Caco-2 (cell line): Measurements from ENCODE around the gene BAZ2A. TPM values are rescaled to one million over a fixed set of nuclear protein-coding genes. Genes with fewer than 3 reads are reported as not detected.

Experiments
- BruUV-seq: library from RNA; stranded (reverse); fragments of 400-500 nt; replicated peaks from 2 replicates; lab custom pipeline; 2021; lab: Mats Ljungman, UMichigan
- CTCF ChIA-PET: fragments of 300-600 bp; sonication (Branson Sonifier 250); formaldehyde crosslinking; loops from one replicate; lab custom pipeline; 2022; ENCODE audit warnings: antibody characterized with exemption; lab: Charles Lee
- POLR2A ChIA-PET: fragments of 300-600 bp; sonication (Branson Sonifier 250); formaldehyde crosslinking; loops from one replicate; lab custom pipeline; 2022; ENCODE audit warnings: antibody characterized with exemption; lab: Charles Lee
- DNase-seq, 2 experiments: peaks; one replicate each; pipeline versions ENCODE4 v3.0.0 to v3.0.0-alpha.2; 2020 to 2022
- H3K27me3 ChIP-seq: replicated peaks from 2 replicates; pipeline ENCODE4 v1.6.0; 2011; ENCODE audit warnings: low read length; ENCODE audit not compliant: control insufficient read depth, insufficient read depth
- H3K36me3 ChIP-seq: 2 replicates; pipeline ENCODE4 v1.5.1; 2011; ENCODE audit warnings: low read length; ENCODE audit not compliant: control insufficient read depth, insufficient read depth
- H3K4me1 ChIP-seq: fragments of 250-450 bp; sonication (Bioruptor Pico); 2 replicates; pipeline ENCODE4 v1.5.1; 2020; ENCODE audit warnings: mild to moderate bottlenecking
- H3K4me3 ChIP-seq: 2 replicates; pipeline ENCODE4 v1.5.1; 2011; ENCODE audit warnings: low read depth, mild to moderate bottlenecking, control low read depth, low read length
- H3K9me3 ChIP-seq: fragments of 250-450 bp; sonication (Bioruptor Pico); 2 replicates; pipeline ENCODE4 v1.5.1; 2020; ENCODE audit warnings: mild to moderate bottlenecking, moderate library complexity
- H3K27ac Mint-ChIP-seq: one replicate; pipeline ENCODE4 v1.8.0; 2022; ENCODE audit warnings: mixed read lengths; ENCODE audit not compliant: unreplicated experiment
- H3K27me3 Mint-ChIP-seq: one replicate; pipeline ENCODE4 v1.8.0; 2022; ENCODE audit warnings: mixed read lengths; ENCODE audit not compliant: insufficient read depth, unreplicated experiment
- H3K36me3 Mint-ChIP-seq: one replicate; pipeline ENCODE4 v1.8.0; 2022; ENCODE audit warnings: mild to moderate bottlenecking, mixed read lengths; ENCODE audit not compliant: insufficient read depth, unreplicated experiment
- H3K4me1 Mint-ChIP-seq: one replicate; pipeline ENCODE4 v1.8.0; 2022; ENCODE audit warnings: low read depth, mixed read lengths; ENCODE audit not compliant: unreplicated experiment
- H3K4me3 Mint-ChIP-seq: one replicate; pipeline ENCODE4 v1.8.0; 2022; ENCODE audit warnings: mild to moderate bottlenecking, moderate library complexity, mixed read lengths; ENCODE audit not compliant: unreplicated experiment
- H3K9me3 Mint-ChIP-seq: one replicate; pipeline ENCODE4 v1.8.0; 2022; ENCODE audit warnings: mixed read lengths; ENCODE audit not compliant: unreplicated experiment
- CTCF ChIP-seq, 2 experiments: fragments of 200-600 bp in 1 of 2; IDR thresholded peaks; 1 replicate in 1 of 2; 2 replicates in 1 of 2; pipeline versions ENCODE4 v1.5.1 to v1.8.0; 2011 to 2022; ENCODE audit warnings: antibody characterized with exemption in 1 of 2, control low read depth in 1 of 2, inconsistent platforms in 1 of 2, low read depth in 1 of 2, low read length in 1 of 2, mild to moderate bottlenecking in 1 of 2, moderate library complexity in 1 of 2; ENCODE audit not compliant: insufficient read depth in 1 of 2, severe bottlenecking in 1 of 2, unreplicated experiment in 1 of 2
- intact Hi-C: fragments of 100-400 bp; cut with micrococcal nuclease; formaldehyde crosslinking; loops from one replicate; pipeline ENCODE4 v1.10.0; 2022; ENCODE audit not compliant: unreplicated experiment
- total RNA-seq: library from RNA; stranded (reverse); gene quantifications from 2 replicates; pipeline ENCODE4 v1.2.3, GENCODE V29; 2022

BAZ2A gene
- total RNA-seq, 1 experiment from 2014 or later, result 104 TPM

DNA sequence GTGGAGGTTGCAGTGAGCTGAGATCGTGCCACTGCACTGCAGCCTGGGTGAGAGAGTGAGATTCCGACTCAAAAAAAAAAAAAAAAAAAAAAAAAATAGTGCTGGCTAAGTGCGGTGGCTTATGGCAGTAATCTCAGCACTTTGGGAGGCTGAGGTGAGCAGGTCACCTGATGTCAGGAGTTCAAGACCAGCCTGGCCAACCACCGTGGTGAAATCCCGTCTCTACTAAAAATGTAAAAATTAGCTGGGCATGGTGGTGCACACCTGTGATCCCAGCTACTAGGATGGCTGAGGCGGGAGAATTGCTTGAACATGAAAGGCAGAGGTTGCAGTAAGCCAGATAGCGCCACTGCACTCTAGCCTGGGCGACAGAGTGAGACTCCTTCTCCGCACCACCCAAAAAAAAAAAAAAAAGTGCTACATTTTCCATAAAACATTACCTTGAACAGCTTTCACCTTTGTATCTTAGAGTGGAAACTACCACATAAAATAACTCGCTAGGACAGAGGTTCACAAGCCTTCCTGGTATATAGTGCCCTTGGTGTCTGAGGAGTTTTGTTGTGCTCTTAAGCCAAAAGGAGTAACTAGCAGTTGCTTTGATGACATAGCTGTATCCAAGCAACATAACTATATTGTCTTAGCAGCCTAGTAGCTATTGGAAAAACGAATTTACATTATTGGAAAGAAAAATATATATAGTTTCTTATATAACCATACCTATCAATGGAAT, 46.9 kb upstream of the BAZ2A start:
- intact Hi-C loops, result no loop called here
- Mint-ChIP-seq H3K9me3 (no peaks in the 10 kb centered on the region), H3K27me3 (no peaks in the 10 kb centered on the region), H3K36me3 (peaks cover 79% of the 10 kb centered on the region), H3K4me1 (no peaks in the 10 kb centered on the region), H3K4me3 (no peak overlapping the region), H3K27ac (no peak overlapping the region)
- no TSS peak for BruUV-seq
- Histone ChIP-seq H3K36me3 (0 out of 2 replicates have a peak, but pooled peaks cover 2% of the 10 kb centered on the region), H3K4me3 (no peak overlapping the region), H3K4me1 (peaks cover 15% of the 10 kb centered on the region), H3K9me3 (no peaks in the 10 kb centered on the region), H3K27me3 (no peaks in the 10 kb centered on the region)
- POLR2A ChIA-PET, result no interaction called here
- CTCF ChIA-PET, result interaction anchor here (0.8 kb wide), 1 partner anchor 41 kb away, joined by 4 read pairs; no protein-coding TSS in a partner anchor
- no peak for TF ChIP-seq CTCF (IDR thresholded peaks at IDR 0.05; ENCODE audit: insufficient read depth in 1 of 2, low read depth in 1 of 2, low read length in 1 of 2, severe bottlenecking in 1 of 2, unreplicated experiment in 1 of 2)
- DNase-seq, result no peak

DNA sequence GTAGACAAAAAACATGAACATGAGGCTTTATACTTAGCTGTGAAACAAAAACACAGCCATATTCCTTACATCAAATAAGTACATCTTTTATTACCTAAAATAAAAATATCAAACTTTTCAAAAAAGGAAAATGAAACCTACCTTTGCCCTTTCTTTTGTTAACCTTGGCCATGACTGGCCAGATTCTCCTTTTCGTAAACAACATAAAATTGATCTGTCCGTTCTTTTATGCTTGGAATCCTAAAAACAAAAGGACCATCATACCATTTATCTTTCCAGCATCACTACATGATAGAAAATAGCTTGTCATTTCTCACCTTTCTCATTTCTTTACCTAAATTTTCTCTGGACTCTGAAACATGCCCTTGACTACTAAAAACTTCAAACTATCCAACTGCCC, 41.5 kb upstream of the BAZ2A start:
- ChIA-PET POLR2A (no interaction called here), CTCF (interaction anchor here (1.3 kb wide), 1 partner anchor 16 kb away, joined by 5 read pairs; the partner anchor contains the start of gene PTGES3)
- no peak overlapping the region for H3K4me3 Mint-ChIP-seq
- H3K27ac Mint-ChIP-seq, result no peak overlapping the region
- intact Hi-C loops, result no loop called here
- no peaks in the 10 kb centered on the region for H3K9me3 ChIP-seq
- H3K27me3 Mint-ChIP-seq, result no peaks in the 10 kb centered on the region
- no peak for DNase-seq
- BruUV-seq, result no TSS peak
- no peaks in the 10 kb centered on the region for H3K9me3 Mint-ChIP-seq
- H3K36me3 ChIP-seq, result no peaks in the 10 kb centered on the region; the same call in 1 of the 2 replicates
- H3K4me1 Mint-ChIP-seq, result no peaks in the 10 kb centered on the region
- no peaks in the 10 kb centered on the region for H3K27me3 ChIP-seq
- no peak for TF ChIP-seq CTCF (IDR thresholded peaks at IDR 0.05; ENCODE audit: insufficient read depth in 1 of 2, low read depth in 1 of 2, low read length in 1 of 2, severe bottlenecking in 1 of 2, unreplicated experiment in 1 of 2)
- no peak overlapping the region for H3K4me3 ChIP-seq
- peaks cover 86% of the 10 kb centered on the region for H3K36me3 Mint-ChIP-seq
- peaks cover 11% of the 10 kb centered on the region; the same call in 1 of the 2 replicates for H3K4me1 ChIP-seq

DNA sequence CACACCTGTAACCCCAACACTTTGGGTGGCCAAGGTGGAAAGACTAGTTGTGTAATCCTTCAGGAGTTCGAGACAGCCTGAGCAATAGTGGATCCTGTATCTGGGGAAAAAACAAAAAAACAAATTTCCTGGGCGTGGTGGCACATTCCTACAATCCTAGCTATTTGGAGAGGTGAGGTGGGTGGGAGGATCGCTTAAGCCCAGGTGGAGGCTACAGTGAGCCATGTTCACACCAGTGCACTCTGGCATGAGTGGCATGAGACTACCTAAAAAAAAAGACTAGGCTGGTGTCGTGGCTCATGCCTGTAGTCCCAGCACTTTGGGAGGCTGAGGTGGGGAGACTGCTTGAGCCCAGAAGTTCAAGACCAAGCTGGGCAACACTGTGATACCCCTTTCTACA, 40.7 kb upstream of the BAZ2A start:
- Histone ChIP-seq H3K4me1 (peaks cover 11% of the 10 kb centered on the region), H3K27me3 (no peaks in the 10 kb centered on the region), H3K9me3 (no peaks in the 10 kb centered on the region), H3K4me3 (no peak overlapping the region), H3K36me3 (no peaks in the 10 kb centered on the region; the same call in 1 of the 2 replicates)
- Mint-ChIP-seq H3K36me3 (peaks cover 87% of the 10 kb centered on the region), H3K27ac (no peak overlapping the region), H3K4me3 (no peak overlapping the region), H3K9me3 (no peaks in the 10 kb centered on the region), H3K27me3 (no peaks in the 10 kb centered on the region), H3K4me1 (no peaks in the 10 kb centered on the region)
- TF ChIP-seq CTCF (IDR thresholded peaks at IDR 0.05; ENCODE audit: insufficient read depth in 1 of 2, low read depth in 1 of 2, low read length in 1 of 2, severe bottlenecking in 1 of 2, unreplicated experiment in 1 of 2), result no peak
- intact Hi-C loops, result no loop called here
- CTCF ChIA-PET, result interaction anchor here (1.3 kb wide), 1 partner anchor 17 kb away, joined by 5 read pairs; the partner anchor contains the start of gene PTGES3
- POLR2A ChIA-PET, result no interaction called here
- DNase-seq, result peak in 1 of 2 experiments; percentile 12
- no TSS peak for BruUV-seq
